NT2/D1 (cell line): ENCODE measurements around the gene BOC.

Experiments
- DNase-seq: peaks from one replicate; pipeline ENCODE4 v3.0.0-alpha.2; 2011; ENCODE audit warnings: low read depth, low spot score
- H3K27me3 ChIP-seq: 2 replicates; pipeline ENCODE4 v1.6.0; 2011; ENCODE audit warnings: mild to moderate bottlenecking; ENCODE audit not compliant: insufficient read length, insufficient read depth
- H3K36me3 ChIP-seq: 2 replicates; pipeline ENCODE4 v1.6.1; 2011; ENCODE audit warnings: mild to moderate bottlenecking, low read length, mixed read lengths; ENCODE audit not compliant: insufficient read depth, insufficient read length
- H3K4me1 ChIP-seq: 2 replicates; pipeline ENCODE4 v1.5.1; 2011; ENCODE audit not compliant: insufficient read depth, insufficient read length
- H3K4me3 ChIP-seq: 2 replicates; pipeline ENCODE4 v1.5.1; 2011; ENCODE audit warnings: low read depth; ENCODE audit not compliant: insufficient read length
- H3K9ac ChIP-seq: 2 replicates; pipeline ENCODE4 v1.6.0; 2011; ENCODE audit warnings: low read depth; ENCODE audit not compliant: insufficient read length
- H3K9me3 ChIP-seq: 2 replicates; pipeline ENCODE4 v1.5.1; 2011; ENCODE audit warnings: mild to moderate bottlenecking, low read length; ENCODE audit not compliant: insufficient read depth
- SUZ12 ChIP-seq: IDR thresholded peaks from 2 replicates; pipeline ENCODE4 v1.6.1; 2011; ENCODE audit not compliant: insufficient read length, insufficient read depth; ENCODE audit errors: extremely low read depth
- YY1 ChIP-seq: IDR thresholded peaks from 2 replicates; pipeline ENCODE4 v1.6.1; 2011; ENCODE audit not compliant: insufficient read length, insufficient read depth
- ZNF274 ChIP-seq: IDR thresholded peaks from 2 replicates; pipeline ENCODE4 v1.6.1; 2011; ENCODE audit warnings: mild to moderate bottlenecking, low read depth, low read length

Gene BOC

GRCh38 chr3:113220721-113221120 is 9.4 kb downstream of the BOC start:
- no peak for DNase-seq
- Histone ChIP-seq H3K9ac (no peak overlapping the region), H3K4me3 (no peak overlapping the region), H3K27me3 (no peaks in the 10 kb centered on the region), H3K36me3 (peaks cover 10% of the 10 kb centered on the region), H3K9me3 (no peaks in the 10 kb centered on the region), H3K4me1 (peaks cover 9% of the 10 kb centered on the region)
- no peak for TF ChIP-seq ZNF274
- TF ChIP-seq YY1, result no peak
- TF ChIP-seq SUZ12, result no peak

GRCh38 chr3:113221721-113222257 is 10.4 kb downstream of the BOC start:
- Histone ChIP-seq H3K9me3 (no peaks in the 10 kb centered on the region), H3K36me3 (peaks cover 4% of the 10 kb centered on the region), H3K4me3 (no peak overlapping the region), H3K4me1 (peaks cover 9% of the 10 kb centered on the region), H3K9ac (no peak overlapping the region), H3K27me3 (no peaks in the 10 kb centered on the region)
- TF ChIP-seq YY1 (no peak), ZNF274 (no peak), SUZ12 (no peak)
- no peak for DNase-seq

GRCh38 chr3:113222451-113223086 is 11.2 kb downstream of the BOC start:
- H3K4me1 ChIP-seq, result peaks cover 9% of the 10 kb centered on the region
- TF ChIP-seq ZNF274 (no peak), SUZ12 (no peak), YY1 (no peak)
- H3K9ac ChIP-seq, result no peak overlapping the region
- H3K4me3 ChIP-seq, result no peak overlapping the region
- no peaks in the 10 kb centered on the region for H3K36me3 ChIP-seq
- no peaks in the 10 kb centered on the region for H3K9me3 ChIP-seq
- no peak for DNase-seq
- H3K27me3 ChIP-seq, result no peaks in the 10 kb centered on the region

GRCh38 chr3:113223475-113224281 is 12.3 kb downstream of the BOC start:
- Histone ChIP-seq H3K9ac (no peak overlapping the region), H3K36me3 (no peaks in the 10 kb centered on the region), H3K9me3 (no peaks in the 10 kb centered on the region), H3K4me3 (no peak overlapping the region), H3K27me3 (no peaks in the 10 kb centered on the region), H3K4me1 (peaks cover 14% of the 10 kb centered on the region)
- no peak for DNase-seq
- TF ChIP-seq ZNF274 (no peak), SUZ12 (no peak), YY1 (no peak)

GRCh38 chr3:113225286-113225685 is 13.9 kb downstream of the BOC start:
- no peaks in the 10 kb centered on the region for H3K27me3 ChIP-seq
- TF ChIP-seq YY1, result no peak

GRCh38 chr3:113226491-113226890 is 15.1 kb downstream of the BOC start:
- Histone ChIP-seq H3K9me3 (no peaks in the 10 kb centered on the region), H3K36me3 (no peaks in the 10 kb centered on the region), H3K4me1 (peaks cover 16% of the 10 kb centered on the region), H3K9ac (no peak overlapping the region), H3K27me3 (no peaks in the 10 kb centered on the region), H3K4me3 (no peak overlapping the region)
- TF ChIP-seq ZNF274 (no peak), SUZ12 (no peak), YY1 (no peak)
- no peak for DNase-seq

More at GRCh38 chr3:113225286-113225685, 13.9 kb downstream of the BOC start:
- H3K4me3 ChIP-seq, result no peak overlapping the region
- H3K9ac ChIP-seq, result no peak overlapping the region
- peaks cover 16% of the 10 kb centered on the region for H3K4me1 ChIP-seq
- no peaks in the 10 kb centered on the region for H3K36me3 ChIP-seq
- no peak for DNase-seq
- H3K9me3 ChIP-seq, result no peaks in the 10 kb centered on the region

DNA sequence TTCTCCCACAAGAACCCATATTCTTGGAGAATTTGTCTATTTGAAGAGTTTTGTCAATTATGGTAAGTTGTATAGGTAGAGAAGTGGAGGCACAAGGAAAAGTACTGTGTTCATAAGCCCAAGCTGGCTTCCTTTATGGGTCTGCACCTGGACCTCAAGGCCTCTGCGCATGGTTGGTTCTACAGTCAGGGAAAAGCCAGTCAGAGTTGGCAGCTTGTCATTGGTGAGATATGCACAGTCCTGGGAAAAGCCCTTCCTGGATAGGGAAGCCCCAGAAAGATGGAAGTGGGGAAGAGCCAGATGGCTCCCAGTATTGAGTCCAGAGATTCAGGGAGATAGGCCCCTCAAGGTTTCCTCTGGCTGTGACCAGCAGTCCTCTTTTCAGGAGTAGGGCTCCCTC is 15.8 kb downstream of the BOC start:
- no peak overlapping the region for H3K4me3 ChIP-seq
- H3K36me3 ChIP-seq, result no peaks in the 10 kb centered on the region
- DNase-seq, result no peak
- TF ChIP-seq SUZ12 (no peak), YY1 (no peak), ZNF274 (no peak)
- H3K9me3 ChIP-seq, result no peaks in the 10 kb centered on the region
- H3K4me1 ChIP-seq, result peaks cover 13% of the 10 kb centered on the region
- no peaks in the 10 kb centered on the region for H3K27me3 ChIP-seq
- H3K9ac ChIP-seq, result no peak overlapping the region
